HG02884 (cell line): ENCODE data around the gene CMTM8.

Experiments used
- ATAC-seq: cut with Tn5 transposase; IDR thresholded peaks from one replicate; pipeline ENCODE4 v1.9.1; 2021; ENCODE audit warnings: mild to moderate bottlenecking, moderate library complexity; ENCODE audit not compliant: unreplicated experiment

Gene CMTM8

DNA sequence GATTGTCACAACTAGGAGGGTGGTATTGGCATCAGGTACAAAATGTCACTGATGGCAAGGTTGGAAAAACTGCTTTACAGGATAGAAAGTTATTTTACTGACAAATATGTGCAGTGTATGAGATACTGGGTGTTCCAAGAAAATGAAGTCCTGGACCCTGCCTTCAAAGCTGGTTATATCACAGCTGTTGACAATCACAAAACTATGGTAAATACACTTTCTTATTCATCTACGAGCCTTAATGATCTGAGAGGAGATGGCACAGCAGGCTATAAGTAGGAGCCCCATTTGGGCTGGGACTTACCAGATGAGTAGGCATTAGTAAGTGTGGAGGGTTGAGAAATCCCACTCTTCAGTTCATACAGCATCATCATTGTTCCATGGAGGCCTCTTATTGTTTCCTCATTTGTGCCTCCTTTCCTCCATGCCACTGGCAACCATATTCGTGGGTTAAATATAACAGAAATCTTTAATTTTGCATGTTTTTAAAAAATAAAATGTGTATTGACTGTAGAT is 66.9 kb downstream of the CMTM8 start:
- ATAC-seq: no peak

DNA sequence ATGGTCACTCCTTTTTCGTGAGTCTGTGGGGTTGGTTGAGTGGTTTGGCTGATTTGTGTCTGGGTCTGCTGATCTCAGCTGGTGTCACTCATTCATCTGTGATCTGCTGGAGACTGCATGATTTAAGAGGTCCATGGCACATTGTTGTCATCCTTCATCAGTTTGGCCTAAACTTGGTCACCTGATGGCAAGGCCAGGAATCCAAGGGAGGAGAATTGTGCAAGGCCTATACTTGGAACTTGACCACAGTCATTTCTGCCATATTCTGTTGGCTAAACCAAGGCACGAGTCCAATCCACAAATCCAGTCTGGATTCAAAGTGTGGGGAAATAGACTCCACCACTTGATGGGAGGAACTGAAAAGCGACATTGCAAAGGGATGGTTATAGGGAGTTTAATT is 67.6 kb downstream of the CMTM8 start:
- ATAC-seq: no peak

DNA sequence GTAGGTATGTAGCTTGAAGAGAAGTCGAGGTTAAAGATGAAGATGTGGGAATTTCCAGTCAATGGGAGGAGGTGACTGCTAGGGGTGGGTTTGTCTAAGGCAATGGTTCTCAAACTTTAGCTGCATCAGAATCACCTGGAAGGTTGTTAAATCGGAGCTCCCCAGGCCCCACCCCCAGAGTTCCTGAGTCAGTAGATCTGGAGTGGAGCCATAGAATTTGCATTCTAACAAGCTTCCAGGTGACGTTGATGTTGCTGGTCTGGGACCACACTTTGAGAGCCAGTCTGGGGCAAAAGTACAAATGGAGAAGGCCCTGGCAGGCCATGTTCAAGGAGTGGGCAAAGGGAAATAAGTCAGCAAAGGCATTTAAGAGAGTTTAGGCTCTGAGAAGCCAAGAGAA is 69.1 kb downstream of the CMTM8 start:
- no peak for ATAC-seq

DNA sequence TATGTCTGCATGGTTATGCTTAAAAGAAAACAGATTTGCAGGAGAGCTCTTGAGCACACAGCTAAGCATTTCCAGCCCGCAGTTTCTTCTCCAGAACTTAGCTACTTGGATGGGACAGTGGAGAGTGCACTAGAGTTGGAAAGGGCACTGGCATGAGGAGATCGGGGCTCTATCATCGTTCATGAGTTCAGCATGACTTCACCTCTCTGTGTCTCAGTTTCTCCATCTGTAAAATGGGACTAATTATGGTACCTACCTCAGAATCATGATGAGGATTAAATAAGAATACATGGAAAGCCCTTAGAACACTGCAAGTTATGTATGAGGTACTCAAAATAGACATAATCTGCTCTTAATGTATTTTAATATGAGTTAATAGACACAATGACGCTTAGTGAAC is 69.9 kb downstream of the CMTM8 start:
- no peak for ATAC-seq

DNA sequence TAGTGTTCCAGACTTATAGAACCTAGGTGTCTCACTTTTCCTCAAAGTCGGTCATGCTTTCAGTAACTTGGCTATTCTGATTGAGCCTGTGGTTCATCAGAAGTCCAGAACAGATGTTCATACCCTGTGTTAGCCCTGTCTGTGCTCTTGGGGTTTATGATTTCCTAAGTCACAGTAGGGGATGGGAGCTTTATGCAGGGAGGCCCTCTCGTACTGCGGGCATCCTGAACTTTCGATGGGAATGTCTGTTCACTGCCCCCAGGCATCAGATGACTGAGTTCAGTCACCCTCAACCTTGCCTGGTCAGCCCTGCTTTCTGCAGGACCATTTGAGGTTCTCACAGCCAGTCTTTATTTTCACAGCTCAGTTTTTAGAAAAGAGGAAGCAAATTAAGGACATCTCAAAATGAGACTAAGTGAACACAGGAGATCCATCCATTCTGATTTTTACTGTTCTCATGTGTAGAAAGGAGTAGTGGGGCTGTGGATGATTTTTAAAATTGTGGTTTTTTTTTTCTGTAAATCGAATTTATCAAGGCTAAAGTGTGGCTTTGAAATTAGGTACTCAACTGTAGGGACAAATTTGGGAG is 71.3 kb downstream of the CMTM8 start:
- peak; percentile 79 for ATAC-seq

DNA sequence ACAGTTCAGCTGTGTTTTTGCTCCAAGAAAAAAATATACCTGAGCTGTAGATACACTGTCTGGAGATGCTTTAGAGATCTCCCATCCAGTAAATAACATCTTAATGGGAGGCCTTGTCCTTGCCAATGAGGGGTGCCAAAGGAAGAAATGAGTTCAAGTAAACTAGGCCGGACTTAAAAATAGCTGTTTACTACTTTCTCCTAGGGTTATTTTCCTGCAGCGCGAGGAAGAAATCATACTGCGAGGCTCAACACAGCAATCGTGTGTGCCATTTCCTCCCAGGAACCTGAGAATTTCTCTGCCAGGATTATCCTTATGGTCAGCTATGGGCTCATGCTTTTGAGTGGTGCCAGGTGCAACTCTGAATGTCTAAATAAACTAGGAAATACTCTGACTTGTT is 71.9 kb downstream of the CMTM8 start:
- no peak for ATAC-seq

DNA sequence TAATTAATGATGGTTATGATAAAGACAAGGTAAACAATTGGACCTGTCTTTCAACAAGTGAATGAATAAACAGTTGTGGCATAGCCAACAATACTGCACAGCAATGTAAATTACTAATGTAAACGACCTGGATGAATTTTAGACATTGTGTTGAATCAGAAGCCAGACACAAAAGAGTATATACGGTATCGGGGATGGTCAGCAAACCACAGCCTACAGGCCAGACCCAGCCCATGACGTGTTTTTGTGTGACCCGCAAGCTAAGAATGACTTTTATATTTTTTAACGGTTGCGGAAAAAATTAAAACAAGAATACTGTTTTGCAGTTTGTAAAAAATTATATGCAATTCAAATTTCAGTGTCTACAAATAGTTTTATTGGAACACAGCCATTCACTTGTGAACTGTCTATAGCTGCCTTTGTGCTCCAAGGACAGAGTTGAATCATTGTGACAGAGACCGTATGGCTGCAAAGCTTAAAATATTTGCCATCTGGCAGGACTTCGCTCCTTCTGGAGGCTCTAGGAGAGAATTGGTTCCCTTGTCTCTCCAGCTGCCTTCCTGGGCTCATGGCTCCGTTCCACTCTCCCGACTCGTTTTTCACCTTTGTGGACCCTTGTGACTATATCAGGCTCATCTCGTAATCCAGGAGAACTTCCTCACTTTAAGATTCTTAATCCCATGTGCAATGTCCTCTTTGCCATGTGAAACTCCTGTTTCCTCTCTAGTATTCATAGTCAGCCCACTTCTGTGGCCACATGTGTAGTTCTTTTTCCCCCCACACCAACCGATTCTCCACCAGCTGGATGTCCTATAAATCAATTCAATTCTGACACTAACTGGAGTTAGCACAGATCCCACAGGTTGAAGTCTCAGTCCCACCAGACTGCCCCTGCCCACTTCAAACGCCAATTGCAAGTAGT is 72.7 kb downstream of the CMTM8 start:
- ATAC-seq: no peak

DNA sequence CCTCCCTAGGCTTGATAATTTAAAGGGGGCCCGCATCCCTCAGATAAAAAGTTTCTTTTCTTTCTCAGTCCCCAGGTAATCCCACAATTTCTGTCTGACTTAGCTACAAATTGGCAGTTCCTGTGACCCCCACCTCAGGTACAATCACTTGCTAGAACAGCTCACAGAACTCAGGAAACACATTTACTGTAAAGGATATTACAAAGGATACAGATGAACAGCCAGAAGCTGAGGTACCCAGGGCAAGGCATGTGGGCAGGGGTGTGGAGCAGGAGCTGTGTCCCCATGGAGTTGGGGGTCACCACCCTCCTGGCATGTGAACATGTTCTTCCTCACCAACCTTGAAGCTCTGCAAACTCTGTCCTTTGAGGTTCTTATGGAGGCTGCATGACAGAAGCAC is 73.8 kb downstream of the CMTM8 start:
- no peak for ATAC-seq

DNA sequence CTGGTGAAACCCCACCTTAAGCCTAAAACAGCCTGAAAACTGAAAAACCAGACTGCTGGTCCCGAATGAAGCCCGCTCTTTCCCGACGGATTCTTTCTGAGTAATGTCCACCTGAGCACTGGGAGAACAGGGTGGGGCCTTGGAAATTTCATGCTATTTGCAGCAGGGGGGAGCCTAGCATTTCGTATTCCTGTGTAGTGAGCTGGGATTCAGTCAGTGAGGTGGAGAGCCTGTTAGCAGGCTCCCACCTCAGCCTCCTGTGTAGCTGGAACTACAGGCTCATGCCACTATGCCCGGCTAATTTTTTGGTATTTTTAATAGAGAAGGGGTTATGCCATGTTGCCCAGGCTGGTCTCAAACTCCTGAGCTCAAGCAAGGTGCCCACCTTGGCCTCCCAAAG is 74.7 kb downstream of the CMTM8 start:
- no peak for ATAC-seq

DNA sequence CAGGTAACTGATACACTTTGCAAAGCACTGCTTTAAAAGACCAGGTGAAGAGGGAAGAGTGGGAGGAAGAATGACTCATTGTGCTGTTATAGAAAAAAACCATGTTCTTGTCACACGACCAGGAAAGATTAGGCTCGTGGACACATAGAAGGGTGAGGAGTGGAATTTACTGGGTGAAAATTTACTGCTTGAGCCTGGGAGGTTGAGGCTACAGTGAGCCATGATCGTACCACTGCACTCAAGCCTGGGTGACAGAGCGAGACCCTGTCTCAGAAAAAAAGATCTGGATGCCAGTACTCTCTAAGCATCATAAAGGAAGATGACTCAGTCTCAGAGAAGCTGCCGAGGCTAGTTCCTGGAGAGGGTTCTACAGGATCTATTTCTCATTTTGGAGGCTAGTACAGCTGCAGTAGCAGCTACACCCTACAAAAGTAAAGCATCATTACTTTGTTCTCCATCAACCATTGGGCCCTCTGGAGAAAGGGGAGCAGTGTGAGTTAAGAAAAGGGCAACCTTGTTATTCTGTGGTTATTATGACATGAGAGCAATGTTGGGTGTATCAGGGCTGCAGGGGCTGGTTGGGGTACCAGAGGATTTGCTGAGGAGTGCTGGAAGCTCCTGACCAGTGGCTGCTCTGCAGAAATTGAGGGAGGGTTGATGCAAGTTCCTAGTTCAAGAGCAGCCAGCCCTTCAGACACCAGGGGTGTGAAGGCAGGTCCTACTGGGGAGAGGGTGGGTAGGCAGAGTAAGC is 75.4 kb downstream of the CMTM8 start:
- no peak for ATAC-seq

DNA sequence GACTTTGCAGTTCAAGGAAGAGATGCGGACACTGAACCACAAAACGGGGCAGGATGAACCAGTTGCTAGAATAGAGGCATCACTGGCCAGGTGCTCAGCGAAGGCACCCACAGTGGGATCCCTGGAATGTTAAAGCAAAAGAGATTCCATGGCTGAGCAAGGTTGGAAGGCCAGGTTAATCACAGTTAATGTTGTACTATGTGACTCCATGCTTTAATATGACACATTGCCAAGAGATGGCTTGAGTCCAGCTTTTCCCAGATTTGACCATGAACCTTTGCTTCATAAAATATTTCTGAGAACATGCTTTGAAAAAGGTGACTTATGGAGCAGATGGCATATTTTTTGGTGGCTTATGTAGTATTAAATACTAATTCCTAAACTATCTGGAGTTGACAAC is 77.0 kb downstream of the CMTM8 start:
- ATAC-seq: no peak

DNA sequence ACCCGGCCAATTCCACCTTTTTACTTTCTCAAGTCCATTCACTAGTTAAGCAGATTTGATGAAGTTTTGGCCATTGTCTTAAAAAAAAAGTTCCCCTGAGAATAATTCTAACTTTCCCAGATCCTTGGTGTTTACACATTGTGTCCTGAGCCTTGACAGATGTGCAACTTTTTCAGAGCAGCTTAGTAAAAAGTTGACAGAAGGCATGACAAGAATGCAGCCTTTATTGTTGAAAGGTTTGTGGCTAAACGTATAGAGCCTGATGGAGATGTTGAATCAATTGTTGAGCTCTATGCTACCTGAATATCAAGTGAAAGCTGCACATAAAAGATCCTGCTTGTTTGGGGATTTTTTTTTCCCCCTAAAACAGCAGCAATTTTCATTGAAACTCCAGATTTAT is 77.8 kb downstream of the CMTM8 start:
- ATAC-seq: no peak

DNA sequence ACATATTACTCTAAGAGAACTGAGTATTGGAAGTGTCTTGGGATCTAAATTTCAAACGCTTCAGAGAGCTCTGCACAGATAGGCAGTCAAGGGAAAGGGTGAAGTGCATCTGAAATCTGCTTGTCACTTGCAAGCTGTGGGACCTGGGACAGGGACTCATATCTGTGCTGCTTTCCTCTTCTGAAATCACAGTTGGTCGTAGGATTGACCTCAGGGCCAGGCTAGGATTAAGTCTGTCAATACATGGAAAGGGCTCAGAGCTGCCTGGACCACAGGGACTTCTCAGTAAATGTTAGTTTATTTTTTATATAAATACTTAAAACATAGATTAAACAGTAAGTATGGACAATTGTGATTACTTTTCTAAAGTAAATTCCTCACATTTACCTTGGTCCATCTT is 78.5 kb downstream of the CMTM8 start:
- no peak for ATAC-seq

DNA sequence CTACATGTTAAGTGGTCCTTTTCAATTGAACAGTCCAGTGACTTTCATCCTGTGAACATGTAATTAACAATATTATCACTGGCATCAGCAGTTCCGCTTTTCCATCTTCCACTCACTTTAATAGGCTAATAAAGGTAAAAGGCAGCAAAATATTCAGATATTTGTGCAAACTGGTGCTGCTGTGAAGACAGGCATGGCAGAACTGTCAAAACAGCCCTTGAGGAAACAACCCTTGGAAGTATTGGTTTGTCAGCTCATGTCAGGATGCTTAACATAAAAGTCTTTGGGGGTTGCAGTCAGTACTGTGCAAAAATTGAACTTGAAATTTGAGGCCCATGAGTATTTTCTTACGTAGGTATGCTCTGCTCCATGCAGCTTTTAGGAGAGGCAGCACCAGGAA is 81.1 kb downstream of the CMTM8 start:
- no peak for ATAC-seq

DNA sequence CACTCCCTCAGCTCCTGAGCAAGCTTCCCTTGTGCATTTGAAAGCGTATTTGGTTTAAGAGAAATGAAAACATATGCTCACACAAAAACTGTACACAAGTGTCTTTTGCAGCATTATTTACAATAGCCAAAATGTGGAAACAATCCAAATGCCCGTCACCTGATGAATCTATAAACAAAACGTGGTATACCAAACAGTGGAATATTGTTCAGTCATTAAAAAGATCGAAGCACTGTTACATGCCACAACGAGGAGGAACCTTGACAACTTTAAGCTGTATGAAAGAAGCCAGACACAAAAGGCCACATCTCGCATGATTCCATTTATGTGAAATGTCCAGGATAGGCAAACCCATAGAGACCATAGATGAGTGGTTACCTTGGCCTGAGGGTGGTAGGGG is 81.6 kb downstream of the CMTM8 start:
- no peak for ATAC-seq

DNA sequence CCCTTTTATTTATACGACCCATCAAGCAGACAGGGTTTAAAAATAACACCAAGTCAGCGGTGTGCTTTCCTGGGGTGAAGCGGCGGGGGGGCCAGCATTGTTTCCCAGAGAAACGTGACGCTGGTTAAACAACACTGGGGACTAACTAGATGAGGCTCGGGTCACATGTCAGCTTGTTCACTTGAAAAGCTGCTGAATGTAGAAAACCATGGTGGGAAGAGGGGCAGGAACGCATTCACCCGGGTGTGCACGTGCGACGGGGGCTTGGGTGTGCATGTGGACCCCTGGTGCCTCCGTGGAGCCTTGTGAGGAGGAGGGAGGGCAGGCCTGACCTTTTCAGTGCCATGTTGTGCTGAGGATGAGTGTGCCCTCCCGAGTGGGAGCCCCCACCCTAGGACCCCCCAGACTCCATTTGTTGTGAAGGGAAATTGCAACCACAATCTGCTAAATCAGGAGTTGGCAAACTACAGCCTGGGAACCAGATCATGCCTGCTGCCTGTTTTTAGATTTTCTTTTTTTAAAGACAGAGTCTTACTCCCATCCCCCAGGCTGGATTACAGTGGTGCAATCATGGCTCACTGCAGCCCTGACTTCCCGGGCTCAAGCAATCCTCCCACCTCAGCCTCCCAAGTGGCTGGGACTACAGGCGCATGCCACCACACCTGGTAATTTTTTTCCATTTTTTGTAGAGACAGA is 82.8 kb downstream of the CMTM8 start:
- ATAC-seq: no peak

DNA sequence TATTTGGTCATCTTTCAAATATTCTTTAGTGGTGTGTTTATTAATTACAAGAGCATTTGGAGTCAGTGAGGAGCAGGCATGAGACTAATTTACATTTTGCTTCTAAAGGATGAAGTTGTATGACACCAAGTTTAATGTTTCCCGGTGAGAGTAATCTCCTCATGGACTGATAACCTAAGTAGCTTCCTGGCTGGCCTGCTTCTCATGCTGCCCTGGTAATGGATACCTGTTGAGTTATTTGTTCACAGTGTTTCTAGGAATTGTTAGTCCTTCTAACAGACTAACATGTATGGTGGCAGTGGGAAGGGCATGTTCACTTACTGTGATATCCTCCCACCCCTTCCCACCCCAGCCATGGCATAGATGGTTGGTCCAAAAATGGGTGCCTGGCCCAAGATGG is 83.8 kb downstream of the CMTM8 start:
- no peak for ATAC-seq

DNA sequence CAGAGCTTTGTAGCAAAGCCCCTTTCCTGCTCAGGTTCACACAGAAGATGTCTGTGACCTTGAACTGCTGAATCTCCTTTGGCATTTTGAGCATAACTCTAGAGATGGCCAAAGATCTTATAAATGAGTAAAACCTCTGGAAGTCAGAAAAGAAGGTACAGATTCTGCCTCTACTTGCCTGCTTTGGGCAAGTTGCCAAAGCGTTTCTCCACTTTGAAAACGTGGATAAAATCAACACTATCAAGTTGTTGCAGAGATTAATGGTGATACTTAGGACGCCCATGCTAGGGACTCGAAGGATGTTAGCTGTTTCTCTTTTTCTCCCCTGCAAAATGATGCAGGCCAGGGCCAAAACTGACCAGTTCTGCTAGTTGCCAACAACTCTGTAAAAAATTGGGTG is 85.1 kb downstream of the CMTM8 start:
- no peak for ATAC-seq

DNA sequence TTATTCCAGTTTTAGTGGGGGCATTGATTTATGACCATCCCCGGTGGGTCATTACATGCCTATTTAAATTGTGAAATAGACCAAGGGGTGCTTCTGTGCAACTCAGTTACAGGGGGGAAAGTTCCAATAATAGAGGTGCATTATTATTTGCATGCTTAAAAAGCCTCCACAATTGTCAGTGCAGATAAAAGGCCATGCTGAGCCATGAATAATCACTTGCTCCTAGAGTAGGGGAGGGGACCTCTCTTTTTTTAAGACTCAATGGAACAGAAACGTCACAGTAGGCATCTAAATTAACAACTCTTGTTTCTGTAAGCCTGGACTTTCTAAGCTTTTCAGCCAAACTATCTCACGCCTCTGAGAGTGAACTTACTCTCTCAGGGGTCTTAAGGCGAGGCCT is 86.7 kb downstream of the CMTM8 start:
- ATAC-seq: no peak

DNA sequence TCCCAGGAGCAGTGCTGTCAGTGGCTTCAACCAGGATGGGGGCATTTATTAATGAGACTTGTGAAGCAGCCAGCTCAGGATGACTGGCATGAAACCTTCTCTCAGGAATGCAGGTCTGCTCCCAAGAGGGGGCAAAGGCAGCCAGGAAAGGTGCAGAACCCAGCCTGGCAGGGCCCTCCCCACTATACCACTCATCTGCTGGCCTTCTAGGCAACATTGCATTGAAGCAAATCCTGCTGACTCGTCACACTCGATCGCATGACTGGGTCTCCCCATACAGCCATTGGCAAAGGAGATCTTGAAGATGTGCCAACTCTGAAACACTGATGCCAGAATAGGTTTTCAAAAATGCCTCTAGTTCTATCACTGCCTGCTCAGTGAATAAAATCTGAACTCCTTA is 87.4 kb downstream of the CMTM8 start:
- no peak for ATAC-seq

DNA sequence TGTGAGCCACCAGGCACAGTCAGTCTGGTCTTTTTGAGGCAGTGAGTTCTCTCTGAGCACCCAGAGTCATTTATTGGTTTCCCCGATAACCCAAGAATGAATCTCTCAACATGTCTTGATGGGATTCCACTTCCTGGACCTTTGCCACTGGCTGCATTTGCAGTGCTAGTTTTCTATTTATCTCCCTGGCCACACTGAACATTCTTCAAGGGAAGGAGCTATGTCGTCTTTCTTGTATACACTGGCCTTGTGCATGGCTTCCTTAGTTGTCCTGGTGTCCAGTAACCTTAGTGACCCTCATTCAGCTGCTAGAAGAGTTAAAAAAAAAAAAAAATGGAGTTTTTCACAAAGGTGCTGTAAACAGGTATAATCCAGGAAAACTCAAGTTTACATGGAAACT is 88.3 kb downstream of the CMTM8 start:
- no peak for ATAC-seq
